ENCODE data around the gene SEM1. TPM values are rescaled to one million over a fixed set of nuclear protein-coding genes. Genes with fewer than 3 reads are reported as not detected.
A peak's percentile ranks its signal among the peaks of the same experiment; 100 is the strongest.

The SEM1 gene
- total RNA-seq, 1 donor from 2014 or later, result 50.8 TPM

- no peaks in the 10 kb centered on the region for H3K4me1 ChIP-seq (ENCODE audit: insufficient read depth, low read length)
- Mint-ChIP-seq H3K27ac (ENCODE audit: unreplicated experiment) (no peak overlapping the region), H3K27me3 (ENCODE audit: low read depth, unreplicated experiment) (no peaks in the 10 kb centered on the region), H3K4me3 (ENCODE audit: unreplicated experiment) (no peak overlapping the region), H3K9me3 (ENCODE audit: unreplicated experiment) (peaks cover 1% of the 10 kb centered on the region), H3K36me3 (ENCODE audit: low read depth, unreplicated experiment) (no peaks in the 10 kb centered on the region), H3K4me1 (ENCODE audit: low read depth, unreplicated experiment) (peaks cover 21% of the 10 kb centered on the region)
- no peaks in the 10 kb centered on the region for H3K27me3 ChIP-seq (ENCODE audit: insufficient read depth, low read length)
- H3K27ac ChIP-seq (ENCODE audit: low read depth, low read length), result no peak overlapping the region
- no peak for TF ChIP-seq EZH2 (IDR thresholded peaks at IDR 0.05; ENCODE audit: insufficient read depth, low read length)
- TF ChIP-seq CTCF (IDR thresholded peaks at IDR 0.05; ENCODE audit: insufficient read depth, low read depth, low read length), result no peak
- no peak overlapping the region for H3K4me2 ChIP-seq (ENCODE audit: low read length)
- no peak overlapping the region for H3K4me3 ChIP-seq (ENCODE audit: insufficient read depth, low read depth, low read length)
- H3K9ac ChIP-seq (ENCODE audit: low read length), result no peak overlapping the region
- H4K20me1 ChIP-seq (ENCODE audit: insufficient read depth, low read length), result no peaks in the 10 kb centered on the region
- no peak overlapping the region for H2AFZ ChIP-seq (ENCODE audit: low read depth, low read length)
- H3K79me2 ChIP-seq (ENCODE audit: insufficient read depth, low read length), result no peaks in the 10 kb centered on the region
- peak; percentile 2 for DNase-seq (ENCODE audit: low read depth)
- no peaks in the 10 kb centered on the region for H3K9me3 ChIP-seq (ENCODE audit: insufficient read depth, low read depth, low read length)
- no peaks in the 10 kb centered on the region for H3K36me3 ChIP-seq (ENCODE audit: insufficient read depth, low read length)
- FAIRE-seq, result no peak
These were observed 54.9 kb downstream of the SEM1 start for GRCh38 chr7:96654630-96655188.

DNA sequence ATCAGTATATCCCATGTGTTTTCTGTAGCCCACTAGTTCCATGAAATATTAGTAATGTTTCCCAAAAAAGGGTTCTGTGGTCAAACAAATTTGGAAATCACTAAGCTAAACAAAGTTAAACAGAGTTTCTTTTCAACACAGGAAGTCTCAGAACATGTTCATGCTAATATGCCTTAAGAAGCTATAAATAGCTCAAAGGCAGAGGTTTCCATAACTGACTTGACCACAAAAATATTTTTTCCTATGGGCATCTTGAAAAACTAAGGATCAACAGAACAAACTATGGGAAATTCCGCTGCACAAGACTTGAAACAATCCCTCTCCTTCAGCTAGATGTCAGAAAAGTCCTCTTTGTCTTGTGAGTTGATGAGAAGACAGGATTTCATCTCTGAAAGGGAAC is 59.7 kb downstream of the SEM1 start:
- no peak for TF ChIP-seq EZH2 (IDR thresholded peaks at IDR 0.05; ENCODE audit: insufficient read depth, low read length)
- no peak for TF ChIP-seq CTCF (IDR thresholded peaks at IDR 0.05; ENCODE audit: insufficient read depth, low read depth, low read length)

DNA sequence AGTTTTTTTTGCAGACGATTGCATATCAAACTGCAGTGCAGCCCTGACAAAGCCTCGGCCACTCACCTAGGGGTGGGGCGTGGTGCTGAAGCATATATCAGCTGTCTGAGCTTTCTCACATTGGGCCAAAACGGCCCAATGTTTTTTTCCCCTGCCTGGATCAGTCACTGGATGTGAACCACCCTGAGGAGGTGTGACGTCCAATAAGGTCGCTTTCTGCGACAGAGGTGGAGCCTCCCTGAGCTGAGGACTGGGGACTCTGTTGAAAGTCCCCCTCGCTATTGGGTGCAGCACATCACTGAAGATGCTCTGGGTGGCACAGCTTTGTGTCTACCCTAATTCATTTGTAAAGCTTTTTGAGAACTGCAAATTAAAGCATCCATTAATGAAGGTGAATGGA is 60.9 kb downstream of the SEM1 start:
- Mint-ChIP-seq H3K36me3 (ENCODE audit: low read depth, unreplicated experiment) (peaks cover 2% of the 10 kb centered on the region), H3K9me3 (ENCODE audit: unreplicated experiment) (peaks cover 1% of the 10 kb centered on the region), H3K4me3 (ENCODE audit: unreplicated experiment) (no peak overlapping the region), H3K27me3 (ENCODE audit: low read depth, unreplicated experiment) (no peaks in the 10 kb centered on the region), H3K4me1 (ENCODE audit: low read depth, unreplicated experiment) (peaks cover 14% of the 10 kb centered on the region), H3K27ac (ENCODE audit: unreplicated experiment) (no peak overlapping the region)
- H3K9me3 ChIP-seq (ENCODE audit: insufficient read depth, low read depth, low read length), result no peaks in the 10 kb centered on the region
- no peak overlapping the region for H3K9ac ChIP-seq (ENCODE audit: low read length)
- no peak for TF ChIP-seq CTCF (IDR thresholded peaks at IDR 0.05; ENCODE audit: insufficient read depth, low read depth, low read length)
- TF ChIP-seq EZH2 (IDR thresholded peaks at IDR 0.05; ENCODE audit: insufficient read depth, low read length), result no peak
- H3K27me3 ChIP-seq (ENCODE audit: insufficient read depth, low read length), result no peaks in the 10 kb centered on the region
- no peak overlapping the region for H2AFZ ChIP-seq (ENCODE audit: low read depth, low read length)
- H3K4me1 ChIP-seq (ENCODE audit: insufficient read depth, low read length), result no peaks in the 10 kb centered on the region
- H4K20me1 ChIP-seq (ENCODE audit: insufficient read depth, low read length), result no peaks in the 10 kb centered on the region
- H3K27ac ChIP-seq (ENCODE audit: low read depth, low read length), result no peak overlapping the region
- no peak overlapping the region for H3K4me2 ChIP-seq (ENCODE audit: low read length)
- DNase-seq (ENCODE audit: low read depth) (no peak), FAIRE-seq (no peak)
- no peak overlapping the region for H3K4me3 ChIP-seq (ENCODE audit: insufficient read depth, low read depth, low read length)
- no peaks in the 10 kb centered on the region for H3K79me2 ChIP-seq (ENCODE audit: insufficient read depth, low read length)
- H3K36me3 ChIP-seq (ENCODE audit: insufficient read depth, low read length), result no peaks in the 10 kb centered on the region

More for the DNA sequence above, 59.7 kb downstream of the SEM1 start:
- no peak for FAIRE-seq
- no peak overlapping the region for H3K9ac ChIP-seq (ENCODE audit: low read length)
- H3K27me3 Mint-ChIP-seq (ENCODE audit: low read depth, unreplicated experiment), result no peaks in the 10 kb centered on the region
- no peak overlapping the region for H3K27ac ChIP-seq (ENCODE audit: low read depth, low read length)
- no peaks in the 10 kb centered on the region for H3K4me1 ChIP-seq (ENCODE audit: insufficient read depth, low read length)
- H3K9me3 ChIP-seq (ENCODE audit: insufficient read depth, low read depth, low read length), result no peaks in the 10 kb centered on the region
- no peak overlapping the region for H2AFZ ChIP-seq (ENCODE audit: low read depth, low read length)
- H3K79me2 ChIP-seq (ENCODE audit: insufficient read depth, low read length), result no peaks in the 10 kb centered on the region
- peak; percentile 34 for DNase-seq (ENCODE audit: low read depth)
- no peaks in the 10 kb centered on the region for H4K20me1 ChIP-seq (ENCODE audit: insufficient read depth, low read length)
- H3K4me2 ChIP-seq (ENCODE audit: low read length), result no peak overlapping the region
- H3K36me3 ChIP-seq (ENCODE audit: insufficient read depth, low read length), result no peaks in the 10 kb centered on the region
- no peak overlapping the region for H3K27ac Mint-ChIP-seq (ENCODE audit: unreplicated experiment)
- H3K4me3 ChIP-seq (ENCODE audit: insufficient read depth, low read depth, low read length), result no peak overlapping the region
- H3K9me3 Mint-ChIP-seq (ENCODE audit: unreplicated experiment), result peaks cover 1% of the 10 kb centered on the region
- H3K4me3 Mint-ChIP-seq (ENCODE audit: unreplicated experiment), result no peak overlapping the region
- peaks cover 14% of the 10 kb centered on the region for H3K4me1 Mint-ChIP-seq (ENCODE audit: low read depth, unreplicated experiment)
- H3K27me3 ChIP-seq (ENCODE audit: insufficient read depth, low read length), result no peaks in the 10 kb centered on the region
- no peaks in the 10 kb centered on the region for H3K36me3 Mint-ChIP-seq (ENCODE audit: low read depth, unreplicated experiment)
